ENCODE measurements around the gene PPP1R12A. TPM values are rescaled to one million over a fixed set of nuclear protein-coding genes. Genes with fewer than 3 reads are reported as not detected.
A peak's percentile ranks its signal among the peaks of the same experiment; 100 is the strongest.

Gene PPP1R12A
- polyA plus RNA-seq, 3 donors from 2014 or later: 81.1 to 158 (median 103) TPM

DNA sequence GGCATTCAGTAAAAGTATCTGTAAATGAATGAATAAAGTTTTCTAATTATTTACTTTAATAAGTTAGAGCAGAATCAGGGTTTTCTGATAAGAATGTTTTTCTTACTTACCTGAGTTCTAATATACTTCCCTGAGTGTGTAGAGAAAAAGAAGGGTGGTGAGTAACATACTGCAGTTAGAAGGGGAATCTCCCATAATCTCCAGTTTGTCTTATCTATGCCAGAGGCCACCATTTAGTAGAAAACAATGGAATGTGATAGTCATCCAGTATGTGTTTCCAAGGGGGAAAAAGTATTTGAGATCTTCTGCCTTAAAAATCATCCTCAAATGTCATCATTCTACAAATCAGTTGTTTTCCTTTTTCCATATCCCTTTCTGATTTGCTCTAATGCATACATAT lies 187.6 kb downstream of the PPP1R12A start:
- no peak for DNase-seq
- Mint-ChIP-seq H3K9me3 (no peaks in the 10 kb centered on the region), H3K36me3 (no peaks in the 10 kb centered on the region), H3K27me3 (ENCODE audit: low read depth in 3 of 3) (peaks cover 0 to 4% (median 4%) of the 10 kb centered on the region in 3 donors), H3K4me3 (no peak overlapping the region), H3K27ac (no peak overlapping the region), H3K4me1 (no peaks in the 10 kb centered on the region)

DNA sequence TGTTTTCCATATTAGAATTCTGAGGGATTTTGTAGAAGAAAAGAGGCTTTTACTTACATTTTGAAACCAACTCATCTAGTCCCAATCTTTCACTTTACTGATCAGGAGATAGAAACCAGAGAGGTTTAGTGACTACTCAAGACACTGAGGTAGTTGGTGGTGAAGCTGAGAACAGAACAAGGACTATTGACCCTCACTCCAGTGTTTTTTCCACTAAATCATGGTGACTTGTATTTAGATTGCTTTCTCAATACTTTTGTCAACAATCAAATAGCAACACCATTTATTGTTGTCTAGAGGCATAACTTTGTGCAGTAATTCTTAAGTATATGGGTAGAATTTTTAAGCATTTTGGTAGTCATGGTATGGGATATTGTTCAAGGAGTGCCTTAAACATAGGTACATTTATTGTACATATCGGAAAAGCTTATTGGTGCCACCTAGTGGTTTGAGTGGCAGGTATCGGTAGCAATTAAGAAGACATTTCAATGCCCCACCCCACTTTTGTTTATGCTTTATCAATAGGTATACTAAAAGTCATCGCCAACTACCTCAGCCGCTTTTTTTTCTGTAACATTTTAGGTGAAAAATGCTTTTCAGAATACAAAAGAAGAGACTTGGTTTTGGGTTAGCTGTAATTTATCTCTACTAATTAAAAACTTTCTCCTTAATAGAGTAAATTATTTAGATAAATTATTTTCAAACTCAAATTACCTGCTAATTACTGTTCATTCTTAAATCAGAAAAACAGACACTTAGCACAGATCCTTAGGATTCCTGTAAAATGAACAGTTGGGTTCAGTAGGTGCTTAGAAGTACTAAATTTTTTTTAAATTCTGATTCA lies 196.8 kb downstream of the PPP1R12A start:
- Mint-ChIP-seq H3K36me3 (no peaks in the 10 kb centered on the region), H3K9me3 (no peaks in the 10 kb centered on the region), H3K27ac (no peak overlapping the region), H3K4me3 (no peak overlapping the region), H3K27me3 (ENCODE audit: low read depth in 3 of 3) (peaks cover 1 to 10% (median 2%) of the 10 kb centered on the region in 3 donors), H3K4me1 (no peaks in the 10 kb centered on the region)
- DNase-seq: peak in 2 of 3 donors; percentile 4 to 19

DNA sequence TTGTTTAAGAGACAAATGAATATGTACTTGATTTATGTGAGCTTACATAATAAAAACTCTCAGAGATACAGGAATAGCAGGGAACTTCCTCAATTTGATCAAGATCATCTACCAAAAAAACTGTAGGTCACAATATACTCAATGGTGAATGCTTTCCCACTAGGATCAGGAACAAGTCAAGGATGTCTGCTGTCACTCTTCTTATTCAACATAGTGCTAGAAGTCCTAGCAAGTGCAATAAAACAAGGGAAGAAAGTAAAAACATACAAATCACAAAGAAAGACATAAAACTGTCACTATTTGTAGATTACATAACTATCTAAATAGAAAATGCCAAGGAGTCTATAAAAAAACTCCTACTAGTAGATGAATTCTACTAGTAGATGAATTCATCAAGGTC lies 202.3 kb downstream of the PPP1R12A start:
- no peak overlapping the region for H3K27ac Mint-ChIP-seq
- H3K4me1 Mint-ChIP-seq: no peaks in the 10 kb centered on the region
- H3K9me3 Mint-ChIP-seq: no peaks in the 10 kb centered on the region
- H3K36me3 Mint-ChIP-seq: no peaks in the 10 kb centered on the region
- H3K4me3 Mint-ChIP-seq: no peak overlapping the region
- no peak for DNase-seq
- peaks cover 4 to 17% (median 5%) of the 10 kb centered on the region in 3 donors for H3K27me3 Mint-ChIP-seq (ENCODE audit: low read depth in 3 of 3)

- Mint-ChIP-seq H3K9me3 (peaks cover 0 to 4% (median 0%) of the 10 kb centered on the region in 6 donors), H3K27me3 (ENCODE audit: low read depth in 3 of 3) (peaks cover 4 to 11% (median 5%) of the 10 kb centered on the region in 3 donors), H3K27ac (no peak overlapping the region), H3K4me1 (no peaks in the 10 kb centered on the region), H3K36me3 (no peaks in the 10 kb centered on the region), H3K4me3 (no peak overlapping the region)
- DNase-seq: no peak
Measured at GRCh38 chr12:79725987-79726386, 208.9 kb downstream of the PPP1R12A start.

Other genes with a start within 250 kb of the PPP1R12A start
- gene PAWR, start 244.1 kb downstream of the PPP1R12A start, polyA plus RNA-seq: 1 to 10 TPM; 1.3 to 4.4 (median 2.7) TPM
- gene OTOGL, start 164.4 kb upstream of the PPP1R12A start, polyA plus RNA-seq: not detected